Activated CD4-positive, alpha-beta T cell treated with anti-CD3 and anti-CD28 coated beads, Interleukin-2, amount 50 U/mL, for 4 hours (primary cell): ENCODE data around the gene MCTP1.

Source experiments
- DNase-seq, 2 experiments: peaks; one replicate each; pipeline ENCODE4 v3.0.0-alpha.2; 2020

Gene MCTP1

DNA sequence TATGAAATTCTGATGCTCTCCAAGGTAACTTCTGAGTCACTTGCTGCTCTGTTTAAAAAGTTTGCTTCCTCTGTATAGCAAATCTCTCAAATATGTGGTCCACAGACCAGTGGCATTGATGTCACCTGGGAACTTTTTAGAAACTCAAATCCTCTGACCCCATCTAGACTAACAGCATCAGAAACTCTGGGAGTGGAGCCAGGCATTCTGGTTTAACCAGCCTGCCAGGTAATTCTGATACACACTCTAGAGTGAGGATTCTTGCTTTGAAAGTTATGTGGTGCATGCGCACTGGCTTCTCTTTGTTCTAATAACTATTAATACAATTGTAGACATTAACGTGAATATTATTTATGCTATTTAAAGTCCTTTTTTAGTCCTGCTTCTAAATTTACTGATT, 368.3 kb downstream of the MCTP1 start:
- no peak for DNase-seq

DNA sequence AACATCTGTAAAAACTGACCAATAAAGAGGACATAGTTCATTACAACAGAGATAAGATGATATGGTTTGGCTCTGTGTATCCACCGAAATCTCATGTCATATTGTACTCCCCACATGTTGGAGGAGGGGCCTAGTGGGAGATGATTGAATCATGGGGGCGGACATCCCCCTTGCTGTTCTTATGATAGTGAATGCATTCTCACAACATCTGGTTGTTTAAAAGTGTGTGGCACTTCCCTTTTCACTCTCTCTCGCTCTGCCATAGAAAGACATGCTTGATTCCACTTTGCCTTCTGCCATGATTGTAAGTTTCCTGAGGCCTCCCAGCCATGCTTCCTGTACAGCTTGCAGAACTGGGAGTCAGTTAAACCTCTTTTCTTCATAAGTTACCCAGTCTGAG, 373.6 kb downstream of the MCTP1 start:
- DNase-seq: no peak

DNA sequence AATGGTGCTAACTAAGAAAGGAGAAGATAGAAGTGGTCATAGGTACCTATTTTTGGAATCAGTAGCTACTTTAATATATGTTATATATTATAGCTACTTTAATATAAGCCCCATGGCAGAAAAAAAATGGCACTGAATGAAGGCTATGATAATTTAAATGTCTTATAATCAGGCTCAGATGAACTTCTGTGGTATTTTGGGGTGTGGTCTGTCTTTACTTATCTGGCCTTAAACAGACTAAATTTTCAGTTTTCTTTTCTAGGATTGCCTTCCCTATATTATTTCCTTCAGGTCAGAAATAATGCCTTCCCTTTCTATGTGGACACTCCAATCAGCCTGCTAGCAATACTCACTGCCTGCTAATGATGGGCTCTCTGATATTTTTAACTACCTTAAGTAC, 374.2 kb downstream of the MCTP1 start:
- no peak for DNase-seq

DNA sequence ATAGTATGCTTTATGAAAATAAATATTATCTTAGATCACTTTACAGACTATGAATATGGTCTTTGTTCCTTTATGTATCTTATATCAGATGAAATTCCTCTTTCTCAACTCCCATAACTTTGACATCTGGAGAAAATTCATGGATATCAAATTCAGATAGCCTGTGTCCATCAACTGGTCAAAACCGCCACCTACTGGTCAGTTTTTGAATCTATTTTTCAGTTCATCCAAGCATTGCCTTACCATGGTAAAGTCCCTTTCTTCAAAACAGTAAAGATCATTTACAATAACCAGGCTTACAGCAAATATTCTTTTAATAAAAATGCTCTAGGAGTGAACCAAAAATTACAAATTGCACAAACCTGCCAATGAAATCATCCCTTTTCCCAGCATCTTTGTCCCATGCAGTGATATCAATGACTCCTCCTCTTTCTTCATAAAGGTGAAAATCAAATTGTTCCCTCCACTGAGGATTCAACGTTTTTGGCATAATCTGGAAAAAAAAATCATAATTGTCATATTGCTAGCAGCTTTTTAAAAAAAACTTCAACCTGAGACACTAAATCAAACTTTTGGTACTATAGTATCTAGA, 375.9 kb downstream of the MCTP1 start:
- DNase-seq: no peak

DNA sequence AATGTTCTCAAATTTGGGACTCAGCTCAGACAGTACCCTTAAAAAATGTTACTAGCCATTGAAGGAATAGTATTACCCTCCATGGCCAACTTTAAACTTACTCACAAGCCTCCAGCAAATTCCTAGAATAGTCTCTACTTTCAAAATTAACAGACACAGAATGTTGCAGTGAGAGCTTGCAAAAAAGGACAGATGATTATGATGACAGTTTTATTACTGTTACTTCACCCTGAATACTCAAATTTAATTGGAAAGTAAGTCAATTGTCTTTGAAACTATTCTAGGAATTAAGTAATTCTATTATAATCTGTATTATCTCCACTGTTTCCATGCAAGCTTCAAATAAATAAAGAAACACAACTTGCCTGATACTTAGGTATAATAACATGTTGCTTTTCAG, 378.1 kb downstream of the MCTP1 start:
- DNase-seq: no peak

DNA sequence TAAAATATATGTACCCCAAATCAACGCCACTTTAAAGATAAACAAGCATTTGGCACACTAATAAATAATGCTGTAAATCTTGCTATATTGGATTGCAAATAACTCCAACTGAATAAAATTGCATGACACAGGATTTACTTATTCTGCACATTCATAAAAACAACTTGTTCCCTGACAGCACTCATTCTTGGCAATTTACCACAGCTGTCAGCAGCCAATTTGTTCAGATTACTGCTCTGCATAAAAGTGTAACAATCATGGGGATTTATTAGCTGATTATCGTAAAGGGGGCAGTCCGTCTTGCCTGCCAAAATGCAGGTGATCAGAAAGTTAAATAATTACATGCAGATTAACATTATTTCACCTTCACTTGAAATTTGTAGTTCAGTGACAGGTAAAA, 381.2 kb downstream of the MCTP1 start:
- DNase-seq: no peak

DNA sequence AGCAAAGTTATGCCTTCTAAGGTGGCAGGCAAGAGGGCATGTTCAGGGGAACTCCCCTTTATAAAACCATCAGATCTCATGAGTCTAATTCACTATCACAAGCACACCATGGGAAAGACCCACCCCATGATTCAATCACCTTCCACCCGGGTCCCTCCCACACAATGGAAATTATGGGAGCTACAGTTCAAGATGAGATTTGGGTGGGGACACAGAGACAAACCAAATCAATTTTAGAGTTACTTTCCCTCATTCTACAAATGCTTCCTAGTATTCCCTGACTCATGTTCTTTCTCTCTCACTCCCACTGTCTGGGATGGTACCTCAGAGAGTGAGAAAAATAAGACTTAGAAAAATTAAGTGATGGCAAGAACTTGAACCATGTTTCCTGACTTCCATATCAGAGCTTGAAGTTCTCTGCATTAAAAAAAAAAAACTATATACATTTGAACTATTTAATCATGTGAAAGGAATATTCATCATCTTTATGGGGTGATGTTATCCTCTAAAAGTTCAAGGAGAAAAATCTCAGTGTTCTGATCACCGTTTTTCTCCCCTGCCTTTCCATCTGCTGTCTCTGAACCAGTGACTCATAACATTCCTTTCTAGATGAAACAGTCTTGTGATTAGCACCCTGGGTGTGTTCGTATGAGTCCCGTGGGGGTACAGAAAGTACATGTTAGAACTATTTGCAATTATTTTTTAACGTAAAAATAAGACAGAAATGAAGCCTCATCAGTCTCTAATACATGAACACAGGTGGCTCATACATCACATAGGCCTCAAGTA, 383.5 kb downstream of the MCTP1 start:
- DNase-seq: no peak

DNA sequence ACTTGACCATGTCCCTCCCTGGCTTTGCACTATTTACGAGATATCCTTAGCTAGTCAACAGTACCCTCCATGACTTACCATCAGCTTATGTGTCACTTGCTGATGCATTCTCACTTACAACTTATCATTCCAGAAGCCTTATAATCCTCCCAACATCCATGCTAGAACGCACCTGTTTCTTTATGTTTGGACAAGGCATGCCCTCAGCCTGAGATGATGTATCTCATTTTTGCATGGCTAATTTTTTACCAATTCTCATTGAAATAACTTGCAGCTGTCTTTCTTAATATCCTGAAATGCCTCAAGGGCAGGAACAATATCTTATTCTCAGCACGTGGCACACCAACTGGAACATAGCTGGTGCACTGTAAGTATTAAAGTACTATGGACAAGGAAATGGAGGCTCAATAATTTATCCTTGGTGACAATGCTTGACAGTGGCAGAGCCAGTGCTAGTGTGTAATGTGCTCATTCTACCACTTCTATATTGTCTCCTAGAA, 384.8 kb downstream of the MCTP1 start:
- no peak for DNase-seq

DNA sequence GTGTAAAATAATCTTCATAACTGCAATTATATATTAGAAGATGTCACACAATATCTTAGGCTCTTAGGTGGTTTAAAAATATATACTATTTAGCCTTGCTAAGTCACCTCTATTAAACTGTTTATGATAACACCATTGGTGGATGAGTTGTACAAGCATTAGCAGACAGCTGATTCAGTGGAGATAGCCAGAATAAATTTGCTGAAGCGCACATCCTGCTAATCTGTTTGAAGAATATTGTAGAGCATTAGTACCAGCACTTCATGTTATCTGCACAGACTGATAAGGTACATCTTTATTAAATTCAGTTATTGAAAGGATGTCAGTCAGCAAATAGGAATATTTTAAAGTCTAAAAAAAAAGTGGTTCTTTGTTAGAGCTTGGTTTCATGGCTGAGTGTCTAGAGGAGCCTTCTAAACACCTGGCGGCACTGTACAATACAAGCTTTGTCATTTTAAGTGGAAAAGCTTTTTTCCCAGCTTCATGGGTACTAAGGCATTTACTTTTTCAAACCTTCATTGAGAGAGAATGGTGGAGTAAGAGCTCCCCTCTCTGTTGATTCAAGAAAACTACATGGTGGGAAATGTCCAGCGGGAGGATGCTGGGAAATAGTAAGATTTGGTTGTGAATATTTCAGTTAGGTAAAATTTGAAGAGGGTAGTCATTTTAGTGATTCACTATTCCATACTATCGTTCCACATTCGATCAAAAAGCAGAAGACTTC, 391.3 kb downstream of the MCTP1 start:
- DNase-seq: no peak

DNA sequence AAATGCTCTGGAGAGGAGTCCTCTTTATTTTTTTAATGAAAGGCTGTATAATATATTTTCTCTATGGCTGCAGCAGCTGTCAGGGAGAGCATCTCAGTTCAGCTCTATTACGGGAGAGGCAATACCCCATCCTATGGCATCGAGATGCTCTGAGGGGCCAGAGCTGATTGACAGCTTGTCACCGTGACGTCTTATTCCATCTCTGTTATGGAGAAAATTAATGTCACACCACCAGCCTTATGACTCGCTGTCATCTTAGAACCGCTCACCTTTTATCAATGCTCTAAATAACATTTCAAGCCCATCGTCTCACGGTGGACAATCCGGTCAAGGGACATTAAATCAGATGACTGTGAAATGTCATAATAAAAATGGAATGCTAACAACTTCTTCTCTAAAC, 392.9 kb downstream of the MCTP1 start:
- DNase-seq: no peak

DNA sequence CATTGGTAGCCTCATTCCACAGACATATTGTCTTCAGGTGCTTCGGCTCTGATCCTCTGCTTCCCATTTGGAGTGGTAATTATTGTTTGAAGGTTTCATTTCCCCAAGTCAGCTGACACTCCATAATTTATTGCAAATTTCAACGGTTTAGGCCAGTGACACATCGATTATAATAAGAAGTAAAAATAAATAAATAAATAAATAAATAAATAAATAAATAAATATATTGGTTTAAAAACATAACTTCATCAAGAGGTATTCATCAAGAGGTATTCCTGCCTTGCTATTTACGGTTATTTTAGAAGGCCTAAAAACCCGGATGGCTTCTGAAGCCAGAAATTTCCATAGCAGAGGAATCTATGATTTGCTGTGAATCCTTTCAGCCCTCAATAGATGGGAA, 393.3 kb downstream of the MCTP1 start:
- no peak for DNase-seq

DNA sequence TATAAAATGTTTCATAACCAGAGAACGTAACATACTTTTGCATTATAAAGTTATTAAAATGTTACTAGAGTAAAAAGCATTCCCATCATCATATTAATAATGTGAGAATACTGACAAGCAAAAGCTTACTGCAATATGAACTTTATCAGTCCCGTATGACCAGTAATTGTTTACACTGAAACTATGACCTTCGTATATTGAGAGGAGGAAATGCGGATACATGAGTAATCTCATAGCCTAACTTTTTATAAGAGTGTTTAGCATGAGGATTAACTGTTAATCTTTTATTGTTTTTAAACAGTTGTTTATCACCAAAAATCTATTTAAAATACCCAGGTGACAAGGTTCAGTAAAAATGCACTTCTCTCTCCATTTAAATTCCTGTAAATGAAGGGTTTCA, 394.0 kb downstream of the MCTP1 start:
- no peak for DNase-seq

DNA sequence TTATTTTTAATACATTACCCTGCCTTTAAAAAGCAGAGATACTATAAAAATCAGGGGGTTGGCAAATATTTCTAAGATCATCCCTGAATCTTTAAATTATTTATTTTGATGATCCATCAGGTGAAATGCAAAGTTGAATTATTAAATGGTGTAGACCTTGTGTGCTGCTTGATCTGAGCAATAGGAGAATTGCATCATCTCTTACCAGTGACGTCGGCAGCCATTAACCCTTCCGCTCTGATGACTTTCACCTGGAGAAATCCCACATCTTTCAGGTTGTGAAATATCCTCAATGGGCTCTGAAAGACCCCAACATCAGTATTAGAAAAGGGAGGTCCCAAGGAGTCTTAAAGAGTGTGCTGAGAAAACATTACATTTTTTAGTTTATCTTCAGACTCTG, 396.2 kb downstream of the MCTP1 start:
- no peak for DNase-seq

DNA sequence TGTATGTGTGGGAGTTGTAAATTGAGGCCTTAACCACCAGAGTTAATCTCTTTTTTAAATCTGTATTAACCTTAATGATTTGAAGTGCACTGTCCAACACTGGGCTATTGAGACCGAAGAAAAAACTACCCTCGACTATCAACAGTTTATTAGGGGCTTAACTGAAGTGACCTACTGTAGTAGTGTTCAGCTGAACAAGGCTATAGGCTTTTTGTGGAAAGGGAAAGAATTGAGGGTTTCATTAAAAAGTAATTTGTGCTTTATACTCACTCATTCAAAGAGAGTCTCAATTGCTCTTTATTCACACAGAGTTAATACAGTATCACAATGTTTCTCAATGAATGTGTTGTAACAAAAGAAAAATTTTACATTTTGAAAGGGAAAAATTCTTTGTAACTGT, 399.0 kb downstream of the MCTP1 start:
- DNase-seq: no peak

DNA sequence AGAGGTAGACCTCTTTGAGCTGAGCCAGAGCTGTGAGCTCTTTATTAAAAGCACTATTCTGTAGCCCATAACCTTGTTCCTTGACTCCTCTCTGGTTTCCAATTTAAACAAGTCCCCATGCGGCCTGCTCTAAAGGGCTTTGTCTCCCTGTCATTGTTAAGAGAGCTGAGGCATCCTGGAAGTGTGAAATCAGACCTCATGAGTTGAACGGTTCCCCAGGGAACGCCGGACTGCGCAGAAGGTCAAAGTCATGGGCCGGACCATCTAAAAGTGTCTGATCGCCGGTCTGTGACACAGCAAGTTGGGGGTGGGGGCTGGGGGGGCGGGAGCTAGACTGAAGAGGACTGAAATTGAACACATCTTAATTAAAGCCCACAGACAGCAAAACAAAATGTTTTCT, 400.6 kb downstream of the MCTP1 start:
- DNase-seq: no peak

DNA sequence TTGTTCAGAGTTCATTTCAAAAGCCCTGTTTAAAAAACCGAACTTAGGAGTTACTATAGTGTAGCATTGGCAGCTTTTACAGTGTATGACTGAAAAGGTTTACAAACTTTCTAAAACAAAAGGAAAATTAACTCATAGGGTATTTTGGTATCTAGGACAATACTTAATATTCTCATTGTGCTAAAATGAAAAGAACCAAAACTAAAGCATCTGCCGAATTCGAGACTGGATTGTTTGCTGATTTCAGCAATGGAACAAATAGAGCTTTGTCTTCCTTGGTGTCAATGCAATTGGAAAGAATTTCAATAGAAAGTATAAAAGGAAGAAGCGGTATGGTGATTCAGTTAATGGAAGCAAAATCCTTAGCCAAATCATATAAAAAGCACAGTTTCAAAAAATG, 412.4 kb downstream of the MCTP1 start:
- DNase-seq: no peak

DNA sequence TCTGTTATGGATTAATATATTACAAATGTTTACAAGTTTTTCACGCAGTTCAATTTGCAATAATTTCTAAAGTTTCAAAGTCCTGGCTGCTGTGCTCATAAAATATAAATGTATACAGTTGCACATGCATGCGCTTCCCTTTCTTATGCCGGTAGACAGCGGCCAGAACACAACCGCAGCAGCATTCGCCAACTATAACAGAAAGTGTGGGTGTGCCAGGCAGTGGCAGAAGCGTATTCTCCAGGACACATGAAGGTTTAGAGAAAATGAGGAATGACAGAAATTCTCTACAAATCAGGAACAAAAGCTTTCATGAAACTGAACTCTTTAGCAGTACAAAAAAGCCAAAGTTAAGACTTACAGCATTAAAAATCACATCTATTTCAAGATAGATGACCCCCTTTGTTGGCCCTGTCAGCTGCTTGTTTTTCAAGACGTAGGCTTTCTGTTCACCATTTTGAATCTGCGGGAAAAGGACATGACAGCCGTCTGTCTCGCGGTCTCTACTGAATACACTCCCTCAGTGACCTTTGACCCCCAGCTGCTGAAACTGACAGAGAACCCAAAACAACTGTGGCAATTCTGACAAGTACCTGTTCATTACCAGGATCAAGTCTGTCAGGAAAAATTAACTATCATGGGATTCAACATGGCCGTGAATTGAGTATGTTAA, 414.2 kb downstream of the MCTP1 start:
- DNase-seq: no peak

DNA sequence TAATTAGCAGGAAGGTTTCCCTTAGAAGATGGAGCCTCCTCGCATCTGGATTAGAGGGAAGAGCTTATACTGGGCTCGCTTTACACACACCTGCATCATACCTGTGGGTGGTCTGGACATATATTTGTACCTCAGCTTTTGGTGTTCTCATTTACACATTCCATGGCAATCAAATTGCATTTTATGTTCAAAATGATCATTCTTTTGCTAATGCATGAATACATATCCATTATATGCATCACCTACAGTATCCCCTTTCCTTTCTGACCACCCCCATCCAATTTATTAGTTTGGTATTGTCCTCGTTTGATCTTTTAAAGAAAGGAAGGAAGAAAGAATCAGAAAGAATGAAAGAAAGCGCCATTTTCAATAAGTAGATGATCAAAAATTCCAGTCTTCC, 415.0 kb downstream of the MCTP1 start:
- DNase-seq: no peak

DNA sequence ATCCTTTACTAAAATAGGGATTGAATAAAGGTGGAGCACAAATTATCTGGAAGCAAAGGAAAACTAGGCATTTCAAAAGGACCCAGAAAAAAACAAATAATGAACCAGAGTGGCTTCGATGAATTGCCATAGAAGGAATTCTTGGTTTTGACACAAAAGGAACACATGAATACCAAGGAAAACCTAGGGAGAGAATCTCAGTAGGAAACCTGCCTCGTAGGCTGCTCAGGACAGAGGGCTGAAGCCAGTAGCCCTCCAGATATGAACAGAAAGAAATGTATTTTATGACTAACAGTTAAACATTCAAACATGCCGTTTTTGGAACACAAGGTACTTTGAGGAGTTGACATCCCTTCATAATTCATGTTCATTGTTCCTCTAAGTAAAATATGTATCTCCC, 420.9 kb downstream of the MCTP1 start:
- DNase-seq: no peak

DNA sequence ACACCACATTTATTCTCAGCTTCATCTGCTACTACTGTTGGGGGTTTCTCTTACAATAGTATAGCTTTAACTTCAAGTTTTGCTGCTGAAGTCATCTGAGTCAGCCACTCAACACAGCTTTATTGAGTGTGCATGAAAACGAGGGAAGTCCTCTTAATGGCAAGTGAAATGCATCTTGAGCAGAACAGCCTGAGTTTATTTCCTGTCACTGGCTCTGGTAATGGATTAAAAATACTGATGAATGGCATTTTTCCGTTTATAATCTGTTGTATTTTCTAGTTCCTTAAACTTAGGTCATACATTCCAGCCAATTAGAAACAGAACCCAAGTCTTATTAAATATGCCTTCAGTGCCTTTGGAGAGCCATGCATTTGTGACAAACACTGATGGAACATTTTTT, 427.8 kb downstream of the MCTP1 start:
- no peak for DNase-seq

DNA sequence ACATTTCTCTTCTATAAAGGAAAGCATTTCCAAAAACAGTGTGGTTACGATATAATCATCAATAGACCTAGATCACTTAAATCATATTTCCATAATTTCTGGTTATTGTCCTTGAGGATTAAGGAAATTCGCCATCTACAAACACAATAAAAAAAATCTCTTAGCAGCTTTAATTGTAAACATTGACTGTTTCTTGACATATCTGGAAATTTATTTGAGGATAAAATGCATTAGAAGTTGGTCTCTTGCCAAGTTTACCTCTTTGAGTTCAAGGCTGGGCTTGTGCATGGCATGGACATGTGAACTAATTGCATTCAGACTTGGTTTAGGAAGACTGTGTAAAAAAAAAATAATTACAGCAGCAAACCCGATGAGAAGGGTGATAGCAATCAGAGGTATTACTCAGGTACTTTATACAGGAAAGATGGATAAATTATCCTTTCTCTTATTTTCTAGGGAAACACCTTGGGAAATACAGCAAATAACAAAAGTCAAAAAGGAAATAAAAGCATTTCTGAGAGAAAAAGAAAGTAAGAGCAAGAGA, 428.6 kb downstream of the MCTP1 start:
- DNase-seq: no peak

DNA sequence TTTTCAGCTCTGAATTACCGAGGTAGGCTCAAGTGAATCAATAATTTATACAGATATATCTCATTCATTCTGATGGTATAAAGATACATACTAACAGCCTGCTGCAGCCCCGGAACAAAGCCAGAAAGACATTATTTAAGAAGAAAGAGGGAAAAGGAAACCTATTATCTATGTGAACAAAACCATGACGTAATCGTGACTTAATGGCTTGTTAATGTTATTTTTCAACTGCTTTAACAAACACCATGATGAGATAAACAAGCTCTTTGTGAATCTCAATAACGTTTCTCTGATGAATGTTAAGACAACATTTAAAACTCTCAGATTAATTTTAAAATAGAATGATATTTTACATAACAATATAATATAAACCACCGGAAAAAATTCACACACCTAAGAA, 429.4 kb downstream of the MCTP1 start:
- DNase-seq: no peak

DNA sequence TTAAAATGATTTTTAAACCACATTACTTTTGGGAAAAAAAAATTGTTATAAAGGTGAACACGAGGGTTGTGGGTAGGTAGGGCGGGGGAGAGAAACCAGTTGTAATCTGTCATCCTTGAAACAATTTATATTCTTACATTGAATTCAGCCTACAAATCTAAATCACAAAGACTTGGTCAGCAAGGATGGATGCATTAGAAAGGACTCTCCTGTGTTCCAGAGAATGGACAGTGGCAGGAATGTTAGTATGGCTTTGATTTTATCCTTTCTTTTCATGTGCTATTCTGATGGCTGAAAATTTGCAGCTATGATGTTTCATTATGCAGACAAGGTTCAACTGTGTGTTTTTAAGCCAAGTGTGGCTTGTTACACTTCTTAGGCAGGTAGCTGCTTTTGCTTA, 431.8 kb downstream of the MCTP1 start:
- no peak for DNase-seq
